ENCODE measurements around the gene SEMA3D.

DNA sequence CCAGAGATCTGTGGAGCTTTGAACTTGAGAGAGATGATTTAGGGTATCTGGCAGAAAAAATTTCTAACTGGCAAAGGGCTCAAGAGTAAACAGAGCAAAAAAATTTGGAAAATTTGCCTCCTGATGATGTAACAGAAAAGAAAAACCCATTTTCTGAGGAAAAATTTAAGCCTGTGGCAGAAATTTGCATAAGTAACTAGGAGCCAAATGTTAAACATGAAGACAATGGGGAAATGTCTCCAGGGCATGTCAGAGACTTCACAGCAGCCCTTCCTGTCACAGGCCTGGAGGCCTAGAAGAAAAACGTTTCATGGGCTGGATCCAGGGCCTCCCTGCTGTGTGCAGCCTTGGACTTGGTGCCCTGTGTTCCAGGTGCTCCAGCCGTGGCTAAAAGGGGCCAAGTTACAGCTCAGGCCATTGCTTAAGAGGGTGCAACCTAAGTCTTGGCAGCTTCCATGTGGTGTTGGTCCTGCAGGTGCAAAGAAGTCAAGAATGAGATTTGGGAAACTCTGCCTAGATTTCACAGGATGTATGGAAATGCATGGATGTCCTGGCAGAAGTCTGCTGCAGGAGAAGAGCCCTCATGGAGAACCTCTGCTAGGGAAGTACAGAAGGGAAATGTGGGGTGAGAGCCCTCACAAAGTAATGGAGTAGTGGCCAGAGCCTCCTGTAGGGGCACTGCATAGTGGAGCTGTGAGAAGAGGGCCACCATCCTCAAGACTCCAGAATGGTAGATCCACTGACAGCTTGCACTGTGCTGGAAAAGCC lies 8.1 kb downstream of the SEMA3D start:
- TF ChIP-seq, protein P1, sequence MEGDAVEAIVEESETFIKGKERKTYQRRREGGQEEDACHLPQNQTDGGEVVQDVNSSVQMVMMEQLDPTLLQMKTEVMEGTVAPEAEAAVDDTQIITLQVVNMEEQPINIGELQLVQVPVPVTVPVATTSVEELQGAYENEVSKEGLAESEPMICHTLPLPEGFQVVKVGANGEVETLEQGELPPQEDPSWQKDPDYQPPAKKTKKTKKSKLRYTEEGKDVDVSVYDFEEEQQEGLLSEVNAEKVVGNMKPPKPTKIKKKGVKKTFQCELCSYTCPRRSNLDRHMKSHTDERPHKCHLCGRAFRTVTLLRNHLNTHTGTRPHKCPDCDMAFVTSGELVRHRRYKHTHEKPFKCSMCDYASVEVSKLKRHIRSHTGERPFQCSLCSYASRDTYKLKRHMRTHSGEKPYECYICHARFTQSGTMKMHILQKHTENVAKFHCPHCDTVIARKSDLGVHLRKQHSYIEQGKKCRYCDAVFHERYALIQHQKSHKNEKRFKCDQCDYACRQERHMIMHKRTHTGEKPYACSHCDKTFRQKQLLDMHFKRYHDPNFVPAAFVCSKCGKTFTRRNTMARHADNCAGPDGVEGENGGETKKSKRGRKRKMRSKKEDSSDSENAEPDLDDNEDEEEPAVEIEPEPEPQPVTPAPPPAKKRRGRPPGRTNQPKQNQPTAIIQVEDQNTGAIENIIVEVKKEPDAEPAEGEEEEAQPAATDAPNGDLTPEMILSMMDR (IDR thresholded peaks at IDR 0.05 in 8 of 11, conservative IDR thresholded peaks at IDR 0.05 in 3 of 11) = no peak
- TF ChIP-seq POLR2AphosphoS5 (IDR thresholded peaks at IDR 0.05) (no peak), POLR2A (IDR thresholded peaks at IDR 0.05) (no peak)

All from spleen (tissue), 7 donors.